Left lung (tissue), 10 donors: ENCODE data around the gene RPS27A. TPM values are rescaled to one million over a fixed set of nuclear protein-coding genes. Genes with fewer than 3 reads are reported as not detected.
"Not testable (repeated sequence)": the region's sequence is repeated elsewhere in the genome, so short reads cannot be mapped to it uniquely, and the experiment has no call there.

Experiments used
- ATAC-seq: fragments of 200-7000 bp; cut with Tn5 transposase; one replicate; pipeline ENCODE4 v1.9.1; 2020; ENCODE audit warnings: moderate library complexity
- DNase-seq, 4 donors: peaks; one replicate each; pipeline ENCODE4 v3.0.0-alpha.2; 2013 to 2020
- H3K27ac ChIP-seq, 2 donors: fragments of 200-600 bp; sonication (generic) in 1 of 2; one replicate each; pipeline versions ENCODE4 v1.5.0 to v1.8.0; 2020 to 2021
- H3K27me3 ChIP-seq, 2 donors: fragments of 200-600 bp; sonication (generic) in 1 of 2; one replicate each; pipeline versions ENCODE4 v1.5.0 to v1.8.0; 2020 to 2021
- H3K36me3 ChIP-seq, 2 donors: fragments of 200-600 bp; sonication (generic) in 1 of 2; one replicate each; pipeline versions ENCODE4 v1.5.0 to v1.8.0; 2020 to 2021
- H3K4me1 ChIP-seq, 2 donors: fragments of 200-600 bp; one replicate each; pipeline ENCODE4 v1.8.0; 2021
- H3K4me3 ChIP-seq, 2 donors: fragments of 200-600 bp; sonication (generic) in 1 of 2; one replicate each; pipeline versions ENCODE4 v1.5.0 to v1.8.0; 2020 to 2021; ENCODE audit warnings: mild to moderate bottlenecking in 1 of 2
- H3K9me3 ChIP-seq, 2 donors: fragments of 200-600 bp; sonication (generic) in 1 of 2; one replicate each; pipeline versions ENCODE4 v1.5.0 to v1.8.0; 2020 to 2021
- intact Hi-C, 2 donors: fragments of 100-400 bp; cut with DNase I; formaldehyde crosslinking; loops; one replicate each; pipeline versions ENCODE4 v1.11.2 to v1.14.2; 2022
- polyA plus RNA-seq, 6 donors: library from polyadenylated mRNA; unstranded; fragments of 120-200 nt; gene quantifications; one replicate each; pipeline ENCODE4 v1.2.1, GENCODE V29; 2013; ENCODE audit not compliant: insufficient read length in 6 of 6
- total RNA-seq, 2 donors: library from RNA; stranded (reverse); fragmentation: NEBNext Ultra II Directional; extraction: Animal tissue kit (Norgen Biotek cat#: 25700); gene quantifications; one replicate each; pipeline ENCODE4 v1.2.1, GENCODE V29; 2021
- TF ChIP-seq, protein P1 (sequence below), 2 donors: fragments of 200-600 bp; sonication (generic) in 1 of 2; IDR thresholded peaks; one replicate each; pipeline versions ENCODE4 v1.5.0 to v1.8.0; 2021; ENCODE audit warnings: antibody characterized with exemption in 2 of 2
- donor health status: DM: no; HTN: yes; CAD: no.
- donor health status: DM: no; HTN: no; CAD: no.

Gene RPS27A
- total and polyA plus RNA-seq, 8 donors, result 703 to 2,515 (median 2,288) TPM

DNA sequence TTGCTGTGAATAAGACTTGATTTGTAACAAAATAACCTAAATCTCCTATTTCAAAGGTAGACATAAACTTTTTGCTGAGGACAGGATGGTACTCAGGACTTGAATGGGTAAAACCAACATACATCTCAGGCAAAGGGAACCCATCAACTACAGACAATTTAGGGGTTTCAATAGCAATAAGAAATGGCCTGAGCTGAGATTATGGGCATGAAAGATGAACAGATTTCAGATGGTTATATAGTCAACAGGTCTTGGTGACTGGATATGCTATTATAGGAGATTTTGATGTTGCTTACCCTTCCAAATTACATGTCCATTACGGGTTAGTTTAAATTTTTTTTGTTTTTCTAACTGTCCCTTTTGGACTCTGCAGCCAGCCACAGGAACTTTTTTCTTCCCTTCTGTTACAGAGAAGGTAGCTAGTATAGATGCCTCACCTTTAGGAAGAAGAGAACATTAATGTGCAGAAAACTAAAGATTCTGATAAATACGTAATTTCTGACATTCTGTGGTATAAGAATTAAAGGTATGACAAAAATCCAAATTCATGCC lies 4.6 kb downstream of the RPS27A start:
- ATAC-seq, result no peak
- no peak for DNase-seq
- TF ChIP-seq, protein P1, sequence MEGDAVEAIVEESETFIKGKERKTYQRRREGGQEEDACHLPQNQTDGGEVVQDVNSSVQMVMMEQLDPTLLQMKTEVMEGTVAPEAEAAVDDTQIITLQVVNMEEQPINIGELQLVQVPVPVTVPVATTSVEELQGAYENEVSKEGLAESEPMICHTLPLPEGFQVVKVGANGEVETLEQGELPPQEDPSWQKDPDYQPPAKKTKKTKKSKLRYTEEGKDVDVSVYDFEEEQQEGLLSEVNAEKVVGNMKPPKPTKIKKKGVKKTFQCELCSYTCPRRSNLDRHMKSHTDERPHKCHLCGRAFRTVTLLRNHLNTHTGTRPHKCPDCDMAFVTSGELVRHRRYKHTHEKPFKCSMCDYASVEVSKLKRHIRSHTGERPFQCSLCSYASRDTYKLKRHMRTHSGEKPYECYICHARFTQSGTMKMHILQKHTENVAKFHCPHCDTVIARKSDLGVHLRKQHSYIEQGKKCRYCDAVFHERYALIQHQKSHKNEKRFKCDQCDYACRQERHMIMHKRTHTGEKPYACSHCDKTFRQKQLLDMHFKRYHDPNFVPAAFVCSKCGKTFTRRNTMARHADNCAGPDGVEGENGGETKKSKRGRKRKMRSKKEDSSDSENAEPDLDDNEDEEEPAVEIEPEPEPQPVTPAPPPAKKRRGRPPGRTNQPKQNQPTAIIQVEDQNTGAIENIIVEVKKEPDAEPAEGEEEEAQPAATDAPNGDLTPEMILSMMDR (IDR thresholded peaks at IDR 0.05), result no peak
- no peaks in the 10 kb centered on the region for H3K9me3 ChIP-seq
- no peaks in the 10 kb centered on the region for H3K27me3 ChIP-seq
- peaks cover 0 to 76% of the 10 kb centered on the region in 2 donors for H3K36me3 ChIP-seq
- H3K27ac ChIP-seq, result no peak overlapping the region
- intact Hi-C loops, result no loop called here
- peaks cover 11 to 26% of the 10 kb centered on the region in 2 donors for H3K4me1 ChIP-seq
- H3K4me3 ChIP-seq, result no peak overlapping the region

DNA sequence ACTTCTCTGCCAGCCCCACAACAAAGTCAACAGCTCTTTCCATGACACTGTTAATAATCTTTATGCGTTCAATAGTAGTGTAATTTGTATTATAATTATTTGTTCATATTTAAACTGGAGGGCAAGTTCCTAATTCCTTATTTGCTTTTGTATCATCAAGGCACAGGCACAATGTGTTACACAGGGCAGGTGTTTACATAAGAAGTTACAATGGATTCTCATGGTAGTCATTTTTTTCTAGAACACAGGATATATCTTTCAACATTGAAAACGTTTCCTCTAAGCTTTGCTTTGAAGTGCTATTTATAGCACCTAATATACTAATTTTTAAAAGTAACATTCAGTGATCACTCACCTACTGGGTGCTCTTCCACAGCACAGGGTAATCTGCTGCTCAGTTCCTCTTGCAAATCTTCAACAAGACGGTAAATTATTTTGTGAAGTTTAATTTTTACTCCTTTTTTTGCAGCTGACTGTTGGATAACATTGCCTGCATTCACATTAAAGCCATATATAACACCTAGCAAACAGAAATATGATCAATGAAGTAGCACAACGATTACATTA lies 7.3 kb downstream of the RPS27A start:
- Histone ChIP-seq H3K36me3 (peaks cover 0 to 90% of the 10 kb centered on the region in 2 donors), H3K9me3 (no peaks in the 10 kb centered on the region), H3K4me1 (peaks cover 0 to 10% of the 10 kb centered on the region in 2 donors), H3K4me3 (no peak overlapping the region), H3K27ac (no peak overlapping the region), H3K27me3 (no peaks in the 10 kb centered on the region)
- ATAC-seq, result no peak
- TF ChIP-seq, protein P1 (IDR thresholded peaks at IDR 0.05), result no peak
- no peak for DNase-seq
- intact Hi-C loops, result no loop called here

DNA sequence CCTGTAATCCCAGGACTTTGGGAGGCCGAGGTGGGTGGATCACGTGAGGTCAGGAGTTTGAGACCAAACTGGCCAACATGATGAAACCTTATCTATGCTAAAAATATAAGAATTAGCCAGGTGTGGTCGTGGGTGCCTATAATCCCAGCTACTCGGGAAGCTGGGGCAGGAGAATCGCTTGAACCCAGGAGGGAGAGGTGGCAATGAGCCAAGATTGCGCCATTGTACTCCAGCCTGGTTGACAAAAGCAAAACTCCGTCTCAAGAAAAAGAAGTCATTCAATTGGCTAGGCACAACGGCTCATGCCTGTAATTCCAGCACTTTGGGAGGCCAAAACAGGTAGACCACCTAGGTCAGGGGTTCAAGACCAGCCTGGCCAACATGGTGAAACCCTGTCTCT lies 9.1 kb downstream of the RPS27A start:
- H3K9me3 ChIP-seq, H3K27ac ChIP-seq, DNase-seq, H3K27me3 ChIP-seq, ATAC-seq, intact Hi-C loops, H3K4me1 ChIP-seq, H3K4me3 ChIP-seq: not testable (repeated sequence)
- peaks cover 0 to 90% of the 10 kb centered on the region in 2 donors for H3K36me3 ChIP-seq

DNA sequence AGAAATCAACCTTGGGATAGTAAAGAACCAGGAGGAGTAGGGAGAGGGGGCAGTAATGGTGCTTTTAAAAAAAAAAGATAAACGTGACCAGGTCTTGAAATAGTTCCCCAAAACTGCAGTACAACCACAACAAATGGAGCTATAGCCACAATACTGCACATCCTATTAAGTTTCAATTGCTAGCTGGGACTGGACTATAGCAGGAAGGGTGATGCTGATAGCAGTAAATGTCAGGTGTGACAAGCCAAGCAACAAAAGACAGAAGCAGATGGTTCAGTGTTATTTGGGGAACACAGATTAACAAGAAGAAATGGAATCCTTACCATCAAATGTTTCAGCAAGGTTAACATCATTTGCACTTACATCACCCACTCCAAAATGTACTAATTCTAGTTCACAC lies 10.1 kb downstream of the RPS27A start:
- intact Hi-C loops, result no loop called here
- Histone ChIP-seq H3K27ac (no peak overlapping the region), H3K4me3 (no peak overlapping the region), H3K9me3 (no peaks in the 10 kb centered on the region), H3K36me3 (peaks cover 0 to 89% of the 10 kb centered on the region in 2 donors), H3K4me1 (no peaks in the 10 kb centered on the region), H3K27me3 (no peaks in the 10 kb centered on the region)
- ATAC-seq (no peak), DNase-seq (no peak)
- TF ChIP-seq, protein P1 (IDR thresholded peaks at IDR 0.05), result no peak

DNA sequence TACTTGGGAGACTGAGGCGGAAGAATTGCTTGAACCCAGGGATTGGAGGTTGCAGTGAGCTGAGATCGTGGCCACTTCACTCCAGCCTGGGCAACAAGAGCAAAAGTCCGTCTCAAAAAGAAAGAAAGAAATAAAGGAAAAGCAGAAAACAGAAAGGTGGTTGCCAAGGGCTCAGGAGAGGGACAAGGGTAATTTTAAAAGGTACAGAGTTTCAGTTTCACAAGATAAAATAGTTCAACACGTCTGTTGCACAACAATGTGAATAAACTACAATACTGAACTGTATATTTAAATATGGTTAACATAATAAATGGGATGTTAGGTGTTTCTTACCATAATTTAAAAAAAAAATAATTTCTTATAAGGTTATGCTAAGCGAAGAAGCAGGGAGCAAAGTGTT lies 12.9 kb downstream of the RPS27A start:
- Histone ChIP-seq H3K9me3 (no peaks in the 10 kb centered on the region), H3K36me3 (peaks cover 0 to 82% of the 10 kb centered on the region in 2 donors), H3K4me1 (no peaks in the 10 kb centered on the region), H3K27ac (no peak overlapping the region), H3K4me3 (no peak overlapping the region), H3K27me3 (no peaks in the 10 kb centered on the region)
- DNase-seq (no peak), ATAC-seq (no peak)
- TF ChIP-seq, protein P1 (IDR thresholded peaks at IDR 0.05), result no peak
- intact Hi-C loops, result no loop called here

DNA sequence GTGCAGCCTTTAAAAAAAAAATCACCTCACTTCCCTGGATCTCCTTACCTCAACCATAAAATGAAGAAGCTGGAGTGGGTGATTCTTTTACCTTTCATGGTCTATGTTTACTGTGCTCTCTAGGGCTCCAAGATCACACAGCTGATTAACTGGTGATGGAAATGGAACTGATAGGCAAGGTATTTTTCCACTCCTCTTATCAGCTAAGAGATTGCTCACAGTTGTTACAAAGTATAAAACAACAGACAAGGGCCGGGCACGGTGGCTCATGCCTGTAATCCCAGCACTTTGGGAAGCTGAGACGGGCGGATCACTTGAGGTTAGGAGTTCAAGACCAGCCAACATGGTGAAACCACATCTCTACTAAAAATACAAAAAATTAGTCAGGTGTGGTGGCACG lies 14.5 kb downstream of the RPS27A start:
- no peaks in the 10 kb centered on the region for H3K27me3 ChIP-seq
- TF ChIP-seq, protein P1 (IDR thresholded peaks at IDR 0.05), result no peak
- ATAC-seq, result no peak
- no peak overlapping the region for H3K27ac ChIP-seq
- no peaks in the 10 kb centered on the region for H3K4me1 ChIP-seq
- no peak for DNase-seq
- H3K9me3 ChIP-seq, result no peaks in the 10 kb centered on the region
- H3K36me3 ChIP-seq, result peaks cover 0 to 84% of the 10 kb centered on the region in 2 donors
- intact Hi-C loops, result no loop called here
- H3K4me3 ChIP-seq, result no peak overlapping the region
